HEK293T (cell line): ENCODE data around the gene EPHB2.

ENCODE experiments used
- ARNT ChIP-seq: fragments of 450-650 bp; IDR thresholded peaks from 2 replicates; pipeline ENCODE4 v1.6.1; 2017; ENCODE audit warnings: mild to moderate bottlenecking
- BHLHE40 ChIP-seq: fragments of 450-650 bp; IDR thresholded peaks from 2 replicates; pipeline ENCODE4 v1.6.1; 2016; ENCODE audit warnings: mild to moderate bottlenecking, moderate library complexity, borderline replicate concordance
- CTBP1 ChIP-seq: fragments of 450-650 bp; IDR thresholded peaks from 2 replicates; pipeline ENCODE4 v1.6.1; 2016; ENCODE audit warnings: borderline replicate concordance
- FOXA1 ChIP-seq: fragments of 450-650 bp; IDR thresholded peaks from 2 replicates; pipeline ENCODE4 v1.6.1; 2016; ENCODE audit warnings: mild to moderate bottlenecking
- FOXM1 ChIP-seq: fragments of 450-650 bp; IDR thresholded peaks from 2 replicates; pipeline ENCODE4 v1.6.1; 2017; ENCODE audit warnings: mild to moderate bottlenecking, borderline replicate concordance
- HDGF ChIP-seq: fragments of 450-650 bp; IDR thresholded peaks from 2 replicates; pipeline ENCODE4 v1.6.1; 2017; ENCODE audit warnings: antibody characterized with exemption, borderline replicate concordance
- L3MBTL2 ChIP-seq: fragments of 450-650 bp; conservative IDR thresholded peaks from 2 replicates; pipeline ENCODE4 v1.6.1; 2016; ENCODE audit warnings: mild to moderate bottlenecking
- SP1 ChIP-seq: fragments of 450-650 bp; IDR thresholded peaks from 2 replicates; pipeline ENCODE4 v1.6.1; 2017
- TARDBP ChIP-seq: fragments of 450-650 bp; IDR thresholded peaks from 2 replicates; pipeline ENCODE4 v1.6.1; 2016
- ZNF384 ChIP-seq: fragments of 450-650 bp; IDR thresholded peaks from 2 replicates; pipeline ENCODE4 v1.6.1; 2016

GRCh38 chr1:22711071-22711470 lies 432 bp downstream of the EPHB2 start:
- TF ChIP-seq CTBP1 (no peak), FOXA1 (no peak), ZNF384 (no peak), SP1 (no peak), FOXM1 (no peak), BHLHE40 (no peak), L3MBTL2 (no peak), ARNT (no peak), TARDBP (no peak), HDGF (no peak)
